Right lobe of liver (tissue), 4 donors: ENCODE measurements around the gene EIF6.
"Not testable (repeated sequence)": the region's sequence is repeated elsewhere in the genome, so short reads cannot be mapped to it uniquely, and the experiment has no call there.

Experiments used
- POLR2A ChIP-seq: fragments of 450-650 bp; IDR thresholded peaks from one replicate; pipeline ENCODE4 v1.6.1; 2017; ENCODE audit warnings: antibody characterized with exemption, mild to moderate bottlenecking
- TF ChIP-seq, protein P1 (sequence below), 4 donors: fragments of 200-600 bp in 3 of 4; fragments of 450-650 bp in 1 of 4; IDR thresholded peaks; one replicate each; pipeline versions ENCODE4 v1.5.1 to v1.8.0; 2016 to 2022; ENCODE audit warnings: antibody characterized with exemption in 4 of 4, mild to moderate bottlenecking in 2 of 4
- donor health status: DM: no; HTN: no; CAD: no.
- donor health status: DM: no; HTN: no; CAD: no.
- donor health status: DM: no; HTN: yes; CAD: no.

GRCh38 chr20:35262731-35263531, 21.6 kb downstream of the EIF6 start:
- TF ChIP-seq, protein P1, sequence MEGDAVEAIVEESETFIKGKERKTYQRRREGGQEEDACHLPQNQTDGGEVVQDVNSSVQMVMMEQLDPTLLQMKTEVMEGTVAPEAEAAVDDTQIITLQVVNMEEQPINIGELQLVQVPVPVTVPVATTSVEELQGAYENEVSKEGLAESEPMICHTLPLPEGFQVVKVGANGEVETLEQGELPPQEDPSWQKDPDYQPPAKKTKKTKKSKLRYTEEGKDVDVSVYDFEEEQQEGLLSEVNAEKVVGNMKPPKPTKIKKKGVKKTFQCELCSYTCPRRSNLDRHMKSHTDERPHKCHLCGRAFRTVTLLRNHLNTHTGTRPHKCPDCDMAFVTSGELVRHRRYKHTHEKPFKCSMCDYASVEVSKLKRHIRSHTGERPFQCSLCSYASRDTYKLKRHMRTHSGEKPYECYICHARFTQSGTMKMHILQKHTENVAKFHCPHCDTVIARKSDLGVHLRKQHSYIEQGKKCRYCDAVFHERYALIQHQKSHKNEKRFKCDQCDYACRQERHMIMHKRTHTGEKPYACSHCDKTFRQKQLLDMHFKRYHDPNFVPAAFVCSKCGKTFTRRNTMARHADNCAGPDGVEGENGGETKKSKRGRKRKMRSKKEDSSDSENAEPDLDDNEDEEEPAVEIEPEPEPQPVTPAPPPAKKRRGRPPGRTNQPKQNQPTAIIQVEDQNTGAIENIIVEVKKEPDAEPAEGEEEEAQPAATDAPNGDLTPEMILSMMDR (IDR thresholded peaks at IDR 0.05), result not testable (repeated sequence)
- not testable (repeated sequence) for TF ChIP-seq POLR2A
